ENCODE measurements around the gene CPNE7. TPM values are rescaled to one million over a fixed set of nuclear protein-coding genes. Genes with fewer than 3 reads are reported as not detected.

The CPNE7 gene
- total and polyA plus RNA-seq, 9 of the 15 experiments (the other 6 are each of a cell fraction or from before 2014, with no cell fraction given): 0.30 to 73.4 (median 32.7) TPM

GRCh38 chr16:89607937-89608740, 32.6 kb downstream of the CPNE7 start:
- no peak for ATAC-seq
- Histone ChIP-seq H3K9ac (ENCODE audit: insufficient read depth in 1 of 2, low read depth in 2 of 2, low read length in 2 of 2) (peak overlapping the region in 1 of 2 experiments; percentile 14; a peak in 1 of 4 replicates), H3K79me2 (ENCODE audit: control insufficient read depth, insufficient read depth, low read length) (no peaks in the 10 kb centered on the region), H2AFZ (ENCODE audit: low read depth, low read length) (peak overlapping the region; percentile 62; the same call in 1 of the 2 replicates), H3K4me3 (no peak overlapping the region), H4K20me1 (replicated peaks; ENCODE audit: control insufficient read depth, insufficient read depth, low read length) (0 out of 2 replicates have a peak, but pooled peaks cover under 1% of the 10 kb centered on the region), H3K36me3 (ENCODE audit: control insufficient read depth, insufficient read depth, low read length) (no peaks in the 10 kb centered on the region), H3K27me3 (ENCODE audit: control insufficient read depth in 2 of 2, insufficient read depth in 2 of 2, low read length in 2 of 2) (no peaks in the 10 kb centered on the region), H3K4me2 (ENCODE audit: insufficient read depth, low read length) (no peak overlapping the region; the same call in 1 of the 2 replicates), H3K27ac (ENCODE audit: extremely low read depth, low read depth, low read length) (no peak overlapping the region), H3K9me1 (ENCODE audit: control insufficient read depth, insufficient read depth, low read length) (no peaks in the 10 kb centered on the region), H3K9me3 (replicated peaks; ENCODE audit: control insufficient read depth, insufficient read depth, low read depth, low read length) (no peaks in the 10 kb centered on the region), H3K4me1 (replicated peaks in 1 of 2; ENCODE audit: control insufficient read depth in 2 of 2, insufficient read depth in 2 of 2, low read length in 2 of 2) (peaks cover 19 to 42% of the 10 kb centered on the region in 2 experiments; a peak in 4 of 5 replicates)
- WGBS (ENCODE audit: insufficient coverage, low coverage, missing lambda C conversion rate): 74% methylated on average over 32 of the region's 32 CpGs
- intact Hi-C loops (cut with micrococcal nuclease): no loop called here
- CTCF ChIA-PET (ENCODE audit: low intra/inter-chr PET ratio): no interaction called here
- TF ChIP-seq ZNF280B (CRISPR knock-in tag; IDR thresholded peaks at IDR 0.05): no peak
- no peak for TF ChIP-seq CREBBP (IDR thresholded peaks at IDR 0.05; ENCODE audit: low read depth, low read length)
- TF ChIP-seq ZBTB33 (CRISPR knock-in tag; IDR thresholded peaks at IDR 0.05): peak; percentile 97
- no peak for TF ChIP-seq MBD1 (CRISPR knock-in tag; IDR thresholded peaks at IDR 0.05)
- TF ChIP-seq ZNF398 (CRISPR knock-in tag; IDR thresholded peaks at IDR 0.05): no peak
- no peak for TF ChIP-seq FOXJ2 (tag; IDR thresholded peaks at IDR 0.05)
- POLR2A ChIA-PET: interaction anchor here (0.9 kb wide), 1 partner anchor 15 kb away, joined by 3 read pairs; no protein-coding TSS in a partner anchor
- peak; percentile 44 for FAIRE-seq
- DNase-seq (ENCODE audit: extremely low read depth in 1 of 4, low spot score in 3 of 4): no peak
- in situ Hi-C loops (cut with MboI): no loop called here
- BruUV-seq (replicated peaks): no TSS peak

Measured in K562 (cell line).